CD4-positive, alpha-beta T cell treated with Interleukin-6 for 4 hours (primary cell): ENCODE measurements around the gene SLC39A12.

Experiments used
- DNase-seq: peaks from one replicate; pipeline ENCODE4 v3.0.0-alpha.2; 2020; ENCODE audit warnings: mixed read lengths

Gene SLC39A12

DNA sequence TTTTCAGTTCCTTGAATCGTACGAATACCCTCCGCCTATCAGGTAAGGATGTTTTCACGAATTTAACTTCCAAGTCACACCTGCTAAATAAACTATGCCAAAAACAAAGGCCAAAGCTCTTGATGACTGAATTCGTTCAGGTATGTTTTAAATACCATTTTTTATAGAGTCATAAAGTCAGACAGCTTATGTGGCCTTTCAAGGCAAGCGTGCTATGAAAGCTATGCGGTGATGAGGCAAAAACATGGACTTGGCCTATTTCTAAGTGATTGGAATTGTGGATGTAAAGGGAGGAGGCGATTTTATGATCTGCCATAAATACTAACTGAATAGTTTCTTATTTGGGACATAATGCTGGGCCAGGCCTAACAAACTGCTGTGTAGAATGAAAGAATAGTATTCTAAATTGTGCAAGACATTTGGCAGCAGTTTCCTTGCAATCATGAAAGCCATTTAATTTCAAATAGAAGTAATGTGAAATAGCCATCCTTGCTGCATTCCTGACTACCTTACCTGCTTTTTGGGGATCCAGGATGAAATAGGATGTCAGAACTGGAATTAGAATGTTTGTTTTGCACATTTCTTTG is 14.0 kb downstream of the SLC39A12 start:
- no peak for DNase-seq

GRCh38 chr10:17974505-17974904 is 22.8 kb downstream of the SLC39A12 start:
- DNase-seq: no peak

DNA sequence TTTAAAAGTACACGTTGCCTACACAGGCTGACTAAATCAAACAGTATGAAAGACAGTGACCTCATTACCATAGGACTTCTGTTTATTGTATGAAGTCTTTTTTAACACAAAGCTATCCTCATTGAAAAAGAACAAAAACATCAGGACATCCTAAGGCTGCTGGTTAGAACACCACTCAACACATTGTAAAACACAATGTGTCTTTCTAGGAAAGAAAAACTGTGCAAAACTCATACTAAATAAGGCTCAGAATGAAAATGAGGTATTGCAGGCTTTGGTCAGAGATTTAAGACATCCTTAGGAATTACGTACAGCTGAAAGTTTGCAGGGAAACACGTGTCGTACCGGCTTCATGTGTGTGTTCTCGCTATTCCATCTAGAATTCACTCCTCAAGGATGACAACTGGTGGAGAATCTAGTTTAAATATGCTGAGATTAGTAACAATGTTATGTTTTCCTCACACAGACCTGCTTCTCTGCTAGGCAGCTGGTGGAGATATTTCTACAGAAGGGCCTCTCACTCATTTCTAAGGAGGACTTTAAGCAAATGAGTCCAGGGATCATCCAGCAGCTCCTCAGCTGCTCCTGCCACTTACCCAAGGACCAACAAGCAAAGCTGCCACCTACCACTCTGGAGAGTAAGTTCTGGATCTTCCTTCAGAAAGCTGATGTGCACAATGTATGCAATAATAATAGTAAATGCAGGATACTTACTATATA is 29.3 kb downstream of the SLC39A12 start:
- DNase-seq: no peak

GRCh38 chr10:17981766-17982380 is 30.2 kb downstream of the SLC39A12 start:
- no peak for DNase-seq

DNA sequence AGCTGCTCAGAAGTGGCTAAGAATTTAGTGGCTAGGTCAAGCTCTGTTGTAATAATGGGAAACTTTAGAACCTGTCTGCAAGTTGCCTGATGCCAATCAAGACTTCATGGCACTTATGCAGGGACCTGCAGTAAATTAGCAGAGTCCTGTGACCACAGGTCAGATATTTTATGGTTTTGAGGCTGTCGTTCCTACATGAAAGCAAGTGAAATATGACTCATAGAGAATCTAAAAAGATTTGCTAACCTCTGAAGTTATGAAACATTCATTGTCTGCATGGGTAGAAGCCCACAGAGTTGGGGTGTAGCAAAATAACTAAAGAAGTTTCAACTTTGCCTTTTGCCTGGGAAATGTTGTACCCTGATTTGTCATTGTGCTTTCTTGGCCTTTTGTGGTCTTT is 32.3 kb downstream of the SLC39A12 start:
- DNase-seq: no peak

DNA sequence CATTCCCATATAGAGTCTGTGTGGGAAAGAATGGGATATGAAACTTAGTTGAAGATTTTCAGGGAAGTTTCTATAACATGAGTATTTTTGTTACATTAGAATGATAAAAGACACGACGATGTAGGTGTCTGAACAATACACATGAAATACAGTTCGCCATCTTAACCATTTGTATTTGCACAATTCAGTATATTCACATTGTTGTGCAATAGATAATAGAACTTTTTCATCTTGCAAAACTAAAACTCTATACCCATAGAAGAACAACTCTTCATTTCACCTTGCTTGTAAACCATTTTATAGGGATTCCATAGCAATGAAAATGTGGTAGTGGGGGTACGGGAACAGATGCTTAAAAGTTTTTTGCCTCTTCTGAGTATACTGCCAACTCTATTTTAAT is 32.8 kb downstream of the SLC39A12 start:
- DNase-seq: no peak

DNA sequence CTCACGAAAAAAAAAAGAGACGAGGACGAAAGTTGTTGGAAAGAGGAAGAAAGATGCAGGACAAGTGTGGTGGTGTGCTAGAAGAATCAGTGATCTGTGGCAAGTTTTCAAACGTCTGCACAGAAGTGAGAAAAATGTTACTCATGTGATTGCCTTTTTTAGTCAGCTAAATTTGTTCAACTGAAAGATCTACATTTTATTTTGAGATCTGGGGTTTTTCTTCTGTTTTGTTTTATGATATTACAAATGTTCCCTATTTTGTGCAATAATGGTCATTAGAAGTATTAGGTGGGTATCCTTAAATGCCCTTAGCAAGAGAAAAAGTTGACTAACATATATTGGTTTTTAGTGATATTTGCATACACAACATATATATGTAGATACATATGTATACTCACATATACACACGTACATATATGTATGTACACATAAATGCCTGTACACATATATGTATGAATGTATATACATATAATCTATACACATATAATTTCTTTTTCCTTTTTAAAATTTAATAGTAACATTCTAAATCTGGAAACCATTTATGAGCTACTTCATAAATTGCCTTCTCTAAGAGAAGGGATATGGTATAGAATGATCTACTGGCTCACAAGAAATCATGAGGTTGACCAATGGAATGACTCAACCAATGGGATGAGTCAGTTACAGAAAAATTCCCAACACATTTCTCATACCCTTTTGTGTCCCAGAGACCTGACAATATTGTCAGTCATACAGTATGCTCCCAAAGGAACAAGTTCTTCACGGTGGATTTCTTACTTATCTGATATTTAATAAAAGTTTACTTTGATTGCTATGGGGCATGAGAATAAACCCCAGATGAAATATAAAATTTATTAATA is 38.4 kb downstream of the SLC39A12 start:
- no peak for DNase-seq

DNA sequence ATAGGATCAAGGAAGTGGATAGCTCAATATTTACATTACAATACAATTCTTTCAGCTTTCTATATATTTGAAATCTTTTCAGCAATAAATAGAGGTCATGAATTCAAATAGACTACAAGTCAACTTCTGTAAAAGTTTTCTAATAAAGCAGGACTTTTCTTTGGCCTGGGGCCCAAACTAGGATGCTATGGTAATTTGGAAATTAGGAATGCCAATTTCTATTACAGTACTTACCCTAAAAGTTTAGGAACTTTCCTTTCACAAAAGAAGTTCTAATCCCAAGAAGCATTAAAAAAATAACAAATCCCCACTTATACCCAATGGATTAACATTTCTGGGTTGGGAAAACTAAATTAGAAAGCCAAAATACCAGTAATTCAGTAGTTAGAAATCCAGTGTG is 40.5 kb downstream of the SLC39A12 start:
- no peak for DNase-seq

DNA sequence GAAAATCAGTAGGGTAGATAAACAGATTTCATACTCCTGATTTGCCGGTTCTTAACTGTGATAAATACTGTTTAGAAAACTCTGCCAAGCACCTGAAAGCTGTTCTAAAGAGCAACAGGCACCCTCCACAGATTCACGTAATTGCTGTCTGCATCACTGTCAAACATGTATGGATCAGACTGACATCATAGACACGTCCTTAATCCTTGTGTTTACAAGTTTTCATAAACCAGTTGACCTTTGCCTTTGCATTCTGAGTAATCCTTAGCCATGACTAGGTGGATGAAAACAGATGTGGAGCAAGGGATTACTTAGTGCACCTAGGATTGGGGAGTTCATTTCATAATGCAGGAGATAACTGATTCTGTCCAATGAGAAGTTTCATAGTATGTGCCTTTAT is 41.6 kb downstream of the SLC39A12 start:
- no peak for DNase-seq

DNA sequence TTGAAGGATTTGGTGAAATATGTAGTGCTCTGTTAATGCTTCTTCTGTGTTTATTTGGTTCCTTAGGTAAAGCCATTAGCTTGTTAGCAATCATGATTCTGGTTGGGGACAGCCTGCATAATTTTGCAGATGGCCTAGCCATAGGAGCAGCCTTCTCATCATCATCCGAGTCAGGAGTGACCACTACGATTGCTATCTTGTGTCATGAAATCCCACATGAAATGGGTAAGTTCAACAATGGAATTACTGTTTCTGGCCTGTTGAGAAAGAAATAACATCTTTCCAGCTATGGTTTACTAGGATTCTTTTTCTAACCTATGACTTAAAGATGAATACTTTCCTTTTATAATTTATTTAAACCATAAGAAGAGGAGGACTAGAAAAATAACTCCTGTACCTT is 48.9 kb downstream of the SLC39A12 start:
- DNase-seq: no peak

- no peak for DNase-seq
Measured at GRCh38 chr10:18005445-18005780, 53.7 kb downstream of the SLC39A12 start.

DNA sequence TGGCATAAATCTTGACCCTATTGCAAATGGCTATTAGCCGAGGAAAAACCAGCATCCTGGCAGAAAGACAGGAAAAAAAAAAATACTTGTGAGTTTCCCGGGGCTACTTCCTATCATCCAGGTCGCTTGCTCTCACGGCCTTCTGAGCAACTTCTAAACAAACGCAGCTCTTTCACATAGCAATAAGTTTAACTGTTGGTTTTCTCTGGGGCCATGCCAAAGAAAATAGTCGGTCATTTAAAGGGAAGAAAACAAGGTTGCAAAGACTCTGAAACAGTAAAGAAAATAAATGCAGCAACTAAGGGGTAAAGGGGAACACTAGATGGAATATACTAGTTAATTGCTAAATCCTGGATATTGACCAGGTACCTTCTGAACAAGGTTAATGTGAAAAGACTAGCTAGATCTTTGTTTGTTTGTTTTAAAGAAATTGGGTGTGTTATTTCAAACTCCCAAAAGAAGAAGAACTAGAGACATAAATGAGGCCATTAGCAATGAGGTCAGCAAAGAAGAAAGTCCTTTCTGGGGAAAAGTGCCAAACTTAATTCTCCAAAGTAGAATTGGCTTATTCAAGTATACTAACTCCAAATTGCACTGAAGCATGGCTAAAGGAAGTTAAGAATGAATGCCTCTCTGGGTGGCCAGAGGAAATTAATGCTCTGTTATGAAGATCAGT is 54.2 kb downstream of the SLC39A12 start:
- DNase-seq: no peak

GRCh38 chr10:18008986-18009385 is 57.3 kb downstream of the SLC39A12 start:
- DNase-seq: no peak

GRCh38 chr10:18010050-18010449 is 58.3 kb downstream of the SLC39A12 start:
- DNase-seq: no peak

- DNase-seq: no peak
Measured at GRCh38 chr10:18020523-18020922, 68.8 kb downstream of the SLC39A12 start.

- no peak for DNase-seq
Measured at GRCh38 chr10:18021725-18022480, 70.2 kb downstream of the SLC39A12 start.

GRCh38 chr10:18043148-18044006 is 91.7 kb downstream of the SLC39A12 start:
- DNase-seq: no peak

- no peak for DNase-seq
Measured at GRCh38 chr10:18044976-18045720, 93.4 kb downstream of the SLC39A12 start.

DNA sequence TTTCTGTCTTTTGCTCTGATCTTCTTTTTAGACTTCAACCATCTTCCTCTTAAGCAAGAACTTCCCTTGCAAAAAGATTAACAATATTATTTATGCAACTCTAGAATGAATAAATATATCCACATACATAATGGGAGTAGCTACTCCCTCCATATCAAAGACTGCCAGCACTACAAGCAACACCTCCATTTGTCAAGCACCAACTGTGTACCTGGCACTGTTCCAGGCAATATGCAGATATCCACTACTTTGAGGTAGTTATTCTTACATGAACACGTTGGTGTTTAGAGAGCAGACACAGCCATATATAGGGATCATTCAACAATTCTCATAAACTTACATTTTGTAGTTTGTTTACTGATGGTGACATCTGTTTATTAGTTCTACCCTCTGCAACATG is 104.9 kb downstream of the SLC39A12 start:
- no peak for DNase-seq

- DNase-seq: no peak
Measured at GRCh38 chr10:18059826-18060559, 108.3 kb downstream of the SLC39A12 start.
